ENCODE data around the gene WDR64. TPM values are rescaled to one million over a fixed set of nuclear protein-coding genes. Genes with fewer than 3 reads are reported as not detected.

The WDR64 gene
- total RNA-seq, result not detected in 2 replicates

GRCh38 chr1:241652012-241652411 is at the start of gene WDR64:
Gene WDR64, plus strand, starts transcription at chr1:241652281. Its CDS starts 204 bp downstream, at chr1:241652485.

GRCh38 chr1:241640149-241640866 is 11.8 kb upstream of the WDR64 start, which contains the start of the genes CHML and OPN3:
Gene CHML, minus strand, starts transcription at chr1:241640369. Its CDS starts 4,603 bp downstream, at chr1:241635766.
Gene OPN3, minus strand, starts transcription at chr1:241640369. Its CDS starts 115 bp downstream, at chr1:241640254.

GRCh38 chr1:241847796-241848685 is 196.0 kb downstream of the WDR64 start, which contains the start of gene EXO1:
Gene EXO1, plus strand, starts transcription at chr1:241848204. Its CDS starts 2,222 bp downstream, at chr1:241850426.

Other genes starting within 250 kb of the WDR64 start
- 48.4 and 49.2 TPM in 2 replicates for gene FH, start 132.5 kb upstream of the WDR64 start, total RNA-seq
- gene KMO, start 119.9 kb upstream of the WDR64 start, total RNA-seq, result 1.2 TPM in 1 of 2 replicates, not detected in the other
- 7.7 and 14.2 TPM in 2 replicates for gene CHML, start 11.9 kb upstream of the WDR64 start, total RNA-seq
- 36.0 and 39.8 TPM in 2 replicates for gene OPN3, start 11.9 kb upstream of the WDR64 start, total RNA-seq
- gene EXO1, start 195.9 kb downstream of the WDR64 start, total RNA-seq, result 0.64 and 1.9 TPM in 2 replicates

Data from tracheal epithelial cell (primary cell).